PC-3 (cell line): ENCODE measurements around the gene POMT2. TPM values are rescaled to one million over a fixed set of nuclear protein-coding genes. Genes with fewer than 3 reads are reported as not detected.

ENCODE experiments used
- ATAC-seq: fragments of 200-7000 bp; cut with Tn5 transposase; 2 replicates; pipeline ENCODE4 v1.9.1; 2020; ENCODE audit warnings: mild to moderate bottlenecking, moderate library complexity
- BruUV-seq: library from RNA; stranded (reverse); fragments of 400-500 nt; replicated peaks from 2 replicates; lab custom pipeline; 2021; lab: Mats Ljungman, UMichigan
- CTCF ChIA-PET: fragments of 300-600 bp; sonication (Branson Sonifier 250); formaldehyde crosslinking; loops from one replicate; lab custom pipeline; 2022; ENCODE audit warnings: antibody characterized with exemption; lab: Charles Lee
- POLR2A ChIA-PET: fragments of 300-600 bp; sonication (Branson Sonifier 250); formaldehyde crosslinking; loops from one replicate; lab custom pipeline; 2022; ENCODE audit warnings: antibody characterized with exemption; ENCODE audit not compliant: unreplicated experiment; lab: Charles Lee
- DNase-seq: peaks from one replicate; pipeline ENCODE4 v3.0.0-alpha.2; 2015
- H2AFZ ChIP-seq: fragments of 300-600 bp; sonication (generic); 2 replicates; pipeline ENCODE4 v1.6.0; 2016; ENCODE audit warnings: antibody characterized with exemption, low read length
- H3F3A ChIP-seq: fragments of 300-600 bp; sonication (generic); one replicate; pipeline ENCODE4 v1.6.0; 2017; ENCODE audit warnings: antibody characterized with exemption, low read length, control low read depth, mild to moderate bottlenecking; ENCODE audit not compliant: unreplicated experiment
- H3K27ac ChIP-seq: fragments of 300-600 bp; sonication (generic); 2 replicates; pipeline ENCODE4 v1.5.1; 2016; ENCODE audit warnings: mild to moderate bottlenecking, low read length
- H3K27me3 ChIP-seq: fragments of 300-600 bp; sonication (generic); 2 replicates; pipeline ENCODE4 v1.6.1; 2016; ENCODE audit warnings: low read length, mixed read lengths
- H3K36me3 ChIP-seq: fragments of 300-600 bp; sonication (generic); 2 replicates; pipeline ENCODE4 v1.6.1; 2016; ENCODE audit warnings: low read depth, mixed run types, low read length, mixed read lengths
- H3K4me1 ChIP-seq: fragments of 300-600 bp; sonication (generic); 2 replicates; pipeline ENCODE4 v1.5.1; 2016; ENCODE audit warnings: low read length; ENCODE audit not compliant: insufficient read depth
- H3K4me2 ChIP-seq: fragments of 300-600 bp; sonication (generic); 2 replicates; pipeline ENCODE4 v1.6.0; 2016; ENCODE audit warnings: low read length
- H3K4me3 ChIP-seq: fragments of 300-600 bp; sonication (generic); 2 replicates; pipeline ENCODE4 v1.5.1; 2016; ENCODE audit warnings: mild to moderate bottlenecking, low read length, mixed read lengths
- H3K79me2 ChIP-seq: fragments of 300-600 bp; sonication (generic); 2 replicates; pipeline ENCODE4 v1.6.1; 2017; ENCODE audit warnings: low read length, mixed read lengths
- H3K9ac ChIP-seq: fragments of 300-600 bp; sonication (generic); 2 replicates; pipeline ENCODE4 v1.6.0; 2016; ENCODE audit warnings: mild to moderate bottlenecking, low read length
- H3K9me2 ChIP-seq: fragments of 300-600 bp; sonication (generic); replicated peaks from 2 replicates; pipeline ENCODE4 v1.6.1; 2016; ENCODE audit warnings: mixed run types, low read length, mixed read lengths
- H3K9me3 ChIP-seq: fragments of 300-600 bp; sonication (generic); 2 replicates; pipeline ENCODE4 v1.6.1; 2016; ENCODE audit warnings: low read length, mixed read lengths
- H4K20me1 ChIP-seq: fragments of 300-600 bp; sonication (generic); 2 replicates; pipeline ENCODE4 v1.6.1; 2016; ENCODE audit warnings: low read length, mixed read lengths
- CTCF ChIP-seq: fragments of 300-600 bp; sonication (generic); conservative IDR thresholded peaks from 2 replicates; pipeline ENCODE4 v1.5.1; 2017; ENCODE audit warnings: antibody characterized with exemption, low read depth, mild to moderate bottlenecking, low read length
- EZH2 ChIP-seq: fragments of 300-600 bp; sonication (generic); IDR thresholded peaks from one replicate; pipeline ENCODE4 v1.6.1; 2017; ENCODE audit warnings: antibody characterized with exemption, mild to moderate bottlenecking, low read length; ENCODE audit not compliant: unreplicated experiment
- EZH2phosphoT487 ChIP-seq: fragments of 300-600 bp; sonication (generic); IDR thresholded peaks from 2 replicates; pipeline ENCODE4 v1.6.1; 2018; ENCODE audit warnings: mild to moderate bottlenecking, antibody characterized with exemption, low read length, borderline replicate concordance
- intact Hi-C: fragments of 100-400 bp; cut with micrococcal nuclease; formaldehyde crosslinking; loops from 2 replicates; pipeline ENCODE4 v1.9.0; 2023
- total RNA-seq: library from RNA; depleted of rRNA; stranded (reverse); fragments of >200 nt; gene quantifications from 2 replicates; pipeline ENCODE4 v1.2.3, GENCODE V29; 2014

POMT2 gene
- total RNA-seq, 1 experiment from 2014 or later: 67.6 TPM

GRCh38 chr14:77305696-77306095 is 15.0 kb downstream of the POMT2 start:
- no TSS peak for BruUV-seq
- DNase-seq (no peak), ATAC-seq (no peak)
- H3F3A ChIP-seq: peaks cover 14% of the 10 kb centered on the region
- peaks cover 33% of the 10 kb centered on the region for H3K4me1 ChIP-seq
- ChIA-PET CTCF (interaction anchor here (6.3 kb wide), 1 partner anchor 10 kb away, joined by 72 read pairs; no protein-coding TSS in a partner anchor), POLR2A (interaction anchor here (1.1 kb wide), 1 partner anchor 15 kb away, joined by 3 read pairs; the partner anchor contains the start of genes GSTZ1 and POMT2)
- H3K9me2 ChIP-seq: no peaks in the 10 kb centered on the region
- no peaks in the 10 kb centered on the region for H3K9me3 ChIP-seq
- H3K9ac ChIP-seq: no peak overlapping the region
- H3K4me3 ChIP-seq: no peak overlapping the region
- intact Hi-C loops: no loop called here
- H3K27me3 ChIP-seq: no peaks in the 10 kb centered on the region
- peaks cover 7% of the 10 kb centered on the region for H3K79me2 ChIP-seq
- H4K20me1 ChIP-seq: no peaks in the 10 kb centered on the region
- peaks cover 27% of the 10 kb centered on the region; the same call in 1 of the 2 replicates for H3K36me3 ChIP-seq
- no peak overlapping the region for H2AFZ ChIP-seq
- H3K4me2 ChIP-seq: no peak overlapping the region
- no peak overlapping the region for H3K27ac ChIP-seq
- TF ChIP-seq EZH2 (no peak), EZH2phosphoT487 (no peak), CTCF (no peak)

- peaks cover 33% of the 10 kb centered on the region for H3K4me1 ChIP-seq
- BruUV-seq: no TSS peak
- peaks cover 14% of the 10 kb centered on the region for H3F3A ChIP-seq
- peak; percentile 89 for ATAC-seq
- no peaks in the 10 kb centered on the region for H4K20me1 ChIP-seq
- peaks cover 6% of the 10 kb centered on the region; the same call in 1 of the 2 replicates for H3K79me2 ChIP-seq
- peak; percentile 100 for DNase-seq
- H3K9me2 ChIP-seq: no peaks in the 10 kb centered on the region
- H3K4me2 ChIP-seq: peak overlapping the region; percentile 81
- peak overlapping the region; percentile 66 for H3K9ac ChIP-seq
- peak overlapping the region; percentile 92 for H3K27ac ChIP-seq
- POLR2A ChIA-PET: interaction anchor here (0.6 kb wide), 1 partner anchor 22 kb away, joined by 7 read pairs; no protein-coding TSS in a partner anchor
- H2AFZ ChIP-seq: no peak overlapping the region
- no peak for TF ChIP-seq CTCF
- TF ChIP-seq EZH2: no peak
- TF ChIP-seq EZH2phosphoT487: no peak
- H3K9me3 ChIP-seq: no peaks in the 10 kb centered on the region
- CTCF ChIA-PET: interaction anchor here (0.6 to 6.3 kb wide), 4 partner anchors 12 to 370 kb away, joined by 3 to 72 read pairs (median 6); partner anchors contain the start of genes GSTZ1 and POMT2
- peaks cover 34% of the 10 kb centered on the region; the same call in 1 of the 2 replicates for H3K36me3 ChIP-seq
- intact Hi-C loops: loop anchor here (1.0 to 5.0 kb wide), 3 partner anchors 11 to 151 kb away; partner anchors contain the start of gene POMT2
- no peaks in the 10 kb centered on the region for H3K27me3 ChIP-seq
- peak overlapping the region; percentile 50 for H3K4me3 ChIP-seq
These were observed 17.1 kb downstream of the POMT2 start for GRCh38 chr14:77303417-77304156.
